NOMO-1 (cell line): ENCODE data around the gene TMEM129.

Experiments used
- DNase-seq, 2 experiments: peaks; one replicate each; lab custom pipeline; 2025; ENCODE audit not compliant: unreplicated experiment in 2 of 2; lab: John Stamatoyannopoulos, UW

Gene TMEM129

GRCh38 chr4:1745697-1746096 is 24.6 kb upstream of the TMEM129 start:
- DNase-seq, result no peak

GRCh38 chr4:1745165-1745564 is 24.0 kb upstream of the TMEM129 start:
- no peak for DNase-seq

DNA sequence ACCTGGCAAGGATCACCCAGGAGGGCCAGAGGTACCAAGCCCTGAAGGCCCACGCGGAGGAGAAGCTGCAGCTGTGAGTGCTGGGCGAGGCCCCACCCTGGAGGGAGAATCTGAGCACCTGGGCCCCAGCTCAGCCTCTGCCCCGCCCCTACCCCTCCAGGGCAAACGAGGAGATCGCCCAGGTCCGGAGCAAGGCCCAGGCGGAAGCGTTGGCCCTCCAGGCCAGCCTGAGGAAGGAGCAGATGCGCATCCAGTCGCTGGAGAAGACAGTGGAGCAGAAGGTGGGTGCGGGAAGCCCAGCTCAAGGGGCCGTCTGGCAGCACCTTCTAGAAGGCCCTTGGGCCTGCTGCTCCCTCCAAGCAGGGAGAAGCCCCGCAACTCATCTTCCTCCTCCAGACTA is 23.4 kb upstream of the TMEM129 start:
- no peak for DNase-seq

GRCh38 chr4:1743975-1744374 is 22.9 kb upstream of the TMEM129 start:
- DNase-seq, result no peak

GRCh38 chr4:1743551-1743950 is 22.4 kb upstream of the TMEM129 start:
- DNase-seq, result no peak

DNA sequence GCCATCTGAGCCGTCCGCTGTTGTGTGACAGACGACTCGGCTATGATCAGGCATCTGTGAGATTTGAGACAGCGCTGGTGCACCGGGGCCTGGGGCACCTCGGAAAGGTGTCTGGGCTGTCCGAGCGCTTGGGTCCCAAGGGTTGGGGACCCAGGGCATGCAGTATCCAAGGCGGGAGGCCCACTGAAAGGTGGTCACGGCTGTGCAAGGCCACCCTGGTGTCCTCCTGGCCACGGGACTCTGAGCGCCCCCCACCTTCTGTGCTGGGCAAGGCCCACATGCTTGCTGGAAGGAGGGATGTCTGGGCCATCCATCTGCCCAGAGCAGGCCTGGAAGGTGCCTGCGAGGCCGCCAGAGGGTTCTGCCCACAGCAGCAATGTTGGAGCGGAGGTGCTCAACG is 20.1 kb upstream of the TMEM129 start:
- DNase-seq, result no peak

GRCh38 chr4:1740021-1740545 is 19.0 kb upstream of the TMEM129 start:
- no peak for DNase-seq

GRCh38 chr4:1739358-1739757 is 18.2 kb upstream of the TMEM129 start:
- DNase-seq, result no peak

GRCh38 chr4:1738410-1738809 is 17.3 kb upstream of the TMEM129 start:
- DNase-seq, result no peak

- DNase-seq, result no peak
Measured at GRCh38 chr4:1737666-1738065, 16.5 kb upstream of the TMEM129 start.

GRCh38 chr4:1736812-1737211 is 15.7 kb upstream of the TMEM129 start:
- DNase-seq, result no peak

GRCh38 chr4:1735215-1735614 is 14.1 kb upstream of the TMEM129 start:
- no peak for DNase-seq

- no peak for DNase-seq
Measured at GRCh38 chr4:1732911-1733310, 11.8 kb upstream of the TMEM129 start.

- no peak for DNase-seq
Measured at GRCh38 chr4:1731180-1731579, 10.1 kb upstream of the TMEM129 start.

- DNase-seq, result no peak
Measured at GRCh38 chr4:1730532-1731135, 9.5 kb upstream of the TMEM129 start.

- DNase-seq, result no peak
Measured at GRCh38 chr4:1728061-1728980, 7.2 kb upstream of the TMEM129 start.

DNA sequence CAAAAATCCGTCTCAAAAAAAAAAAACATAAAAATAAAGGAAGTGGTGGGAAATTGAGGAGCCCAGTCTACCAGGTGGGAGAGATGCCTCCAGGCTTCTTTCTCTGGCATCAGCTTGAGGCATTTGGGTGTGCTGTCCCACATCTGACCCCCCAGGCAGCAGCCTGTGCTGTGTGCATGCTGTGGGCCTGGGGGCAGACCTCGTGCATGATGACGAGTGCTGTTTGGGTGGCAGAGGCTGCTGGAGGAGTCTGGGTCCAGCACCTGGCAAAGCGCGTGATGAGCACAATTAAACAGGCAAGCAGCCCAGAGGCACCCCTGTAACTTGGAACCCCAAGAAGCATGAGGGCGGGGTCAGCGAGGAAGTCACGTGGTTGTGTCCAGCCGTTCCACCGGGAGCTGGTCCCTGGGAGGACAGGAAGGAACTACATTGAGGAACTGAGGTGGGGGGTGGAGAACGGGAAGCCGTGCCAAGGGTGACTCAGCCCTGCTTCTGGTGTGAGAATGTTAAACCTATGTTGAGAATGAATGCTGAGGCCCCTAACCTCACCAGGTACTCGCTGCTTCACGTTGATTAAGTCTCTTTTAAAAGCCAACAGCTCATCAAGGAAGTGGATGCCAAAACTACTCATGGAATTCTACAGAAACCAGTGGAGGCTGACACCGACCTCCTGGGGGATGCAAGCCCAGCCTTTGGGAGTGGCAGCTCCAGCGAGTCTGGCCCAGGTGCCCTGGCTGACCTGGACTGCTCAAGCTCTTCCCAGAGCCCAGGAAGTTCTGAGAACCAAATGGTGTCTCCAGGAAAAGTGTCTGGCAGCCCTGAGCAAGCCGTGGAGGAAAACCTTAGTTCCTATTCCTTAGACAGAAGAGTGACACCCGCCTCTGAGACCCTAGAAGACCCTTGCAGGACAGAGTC is 6.3 kb upstream of the TMEM129 start:
- peak; percentile 14 to 57 for DNase-seq

- peak; percentile 53 to 70 for DNase-seq
Measured at GRCh38 chr4:1726146-1726934, 5.2 kb upstream of the TMEM129 start.

DNA sequence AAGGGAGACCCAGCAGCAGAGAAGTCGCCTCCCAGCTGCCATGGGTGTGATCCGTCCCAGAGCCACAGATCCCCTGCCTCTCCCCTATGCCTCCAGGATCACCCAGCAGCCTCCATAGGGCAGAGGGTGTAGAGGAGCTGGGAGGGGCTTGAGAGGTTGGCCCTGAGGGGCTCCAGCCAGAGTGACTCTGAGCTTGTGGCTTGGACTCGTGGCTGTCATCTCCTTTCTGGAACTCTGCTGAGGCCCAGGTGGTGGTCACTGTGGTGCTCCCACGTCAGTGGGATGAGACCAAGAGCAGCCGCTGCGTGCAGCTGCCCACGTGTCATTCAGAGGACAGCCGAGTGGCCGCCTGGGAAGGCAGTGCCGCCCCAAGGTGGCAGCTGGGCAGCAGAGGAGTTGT is 4.4 kb upstream of the TMEM129 start:
- DNase-seq, result no peak

DNA sequence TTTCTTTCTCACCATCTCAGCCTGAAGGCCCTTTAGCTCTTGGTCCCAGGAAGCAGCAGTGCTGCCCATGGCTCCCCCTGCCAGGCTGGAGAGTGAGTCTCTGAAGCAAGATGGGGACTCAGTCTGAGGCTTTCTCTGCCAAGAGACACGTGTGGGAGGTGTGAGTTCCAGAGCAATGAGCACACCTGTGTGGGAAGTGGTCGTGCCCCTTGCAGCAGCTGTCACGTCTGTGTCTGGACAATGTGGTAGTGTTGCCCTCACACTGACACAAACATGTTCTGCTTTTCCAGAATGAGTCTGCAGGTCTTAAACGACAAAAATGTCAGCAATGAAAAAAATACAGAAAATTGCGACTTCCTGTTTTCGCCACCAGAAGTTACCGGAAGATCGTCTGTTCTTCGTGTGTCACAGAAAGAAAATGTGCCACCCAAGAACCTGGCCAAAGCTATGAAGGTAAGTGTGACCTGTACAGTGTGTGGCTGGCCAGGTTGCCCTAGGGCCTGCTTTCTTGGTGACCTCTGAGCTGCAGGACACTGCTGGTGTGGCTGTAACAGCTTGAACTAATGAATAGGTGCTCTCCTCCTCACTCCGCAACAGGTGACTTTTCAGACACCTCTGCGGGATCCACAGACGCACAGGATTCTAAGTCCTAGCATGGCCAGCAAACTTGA is 2.1 kb upstream of the TMEM129 start:
- peak; percentile 68 to 86 for DNase-seq
